Mesenchymal stem cell (in vitro differentiated cells and primary cell): ENCODE results near the gene SNRNP25.

Experiments used
- DNase-seq: peaks from one replicate; pipeline ENCODE4 v3.0.0-alpha.2; 2013
- H2AFZ ChIP-seq: one replicate; pipeline ENCODE4 v1.6.1; 2013; ENCODE audit warnings: low read depth, mild to moderate bottlenecking, control low read depth, inconsistent platforms, low read length, moderate library complexity
- H2AK5ac ChIP-seq: 2 replicates; pipeline ENCODE4 v1.6.1; 2013; ENCODE audit warnings: low read length, moderate library complexity, mild to moderate bottlenecking, inconsistent platforms; ENCODE audit not compliant: severe bottlenecking
- H2BK120ac ChIP-seq: one replicate; pipeline ENCODE4 v1.6.1; 2013; ENCODE audit warnings: low read depth, mild to moderate bottlenecking, inconsistent platforms, low read length, moderate library complexity
- H2BK12ac ChIP-seq, 2 experiments: one replicate each; pipeline ENCODE4 v1.6.1; 2013; ENCODE audit warnings: inconsistent platforms in 2 of 2, low read length in 2 of 2, mild to moderate bottlenecking in 2 of 2, moderate library complexity in 2 of 2, control low read depth in 1 of 2
- H2BK15ac ChIP-seq: one replicate; pipeline ENCODE4 v1.6.1; 2013; ENCODE audit warnings: mild to moderate bottlenecking, low read depth, inconsistent platforms; ENCODE audit not compliant: poor library complexity, severe bottlenecking
- H2BK5ac ChIP-seq: 2 replicates; pipeline ENCODE4 v1.6.1; 2013; ENCODE audit warnings: low read depth, mild to moderate bottlenecking, low read length, control low read depth, inconsistent platforms; ENCODE audit not compliant: poor library complexity, severe bottlenecking
- H3K14ac ChIP-seq, 2 experiments: one replicate each; pipeline ENCODE4 v1.6.1; 2013; ENCODE audit warnings: inconsistent platforms in 2 of 2, low read length in 2 of 2, control low read depth in 1 of 2, mild to moderate bottlenecking in 1 of 2, moderate library complexity in 1 of 2
- H3K18ac ChIP-seq, 2 experiments: one replicate each; pipeline ENCODE4 v1.6.1; 2013; ENCODE audit warnings: inconsistent platforms in 2 of 2, low read length in 2 of 2, control low read depth in 1 of 2, low read depth in 1 of 2, mild to moderate bottlenecking in 1 of 2
- H3K23ac ChIP-seq, 2 experiments: one replicate each; pipeline ENCODE4 v1.6.1; 2013; ENCODE audit warnings: inconsistent platforms in 2 of 2, low read length in 2 of 2, mild to moderate bottlenecking in 2 of 2, moderate library complexity in 2 of 2, control low read depth in 1 of 2
- H3K27ac ChIP-seq: 2 replicates; pipeline ENCODE4 v1.5.1; 2013; ENCODE audit warnings: mild to moderate bottlenecking, moderate library complexity, low read length, control low read depth, inconsistent platforms; ENCODE audit not compliant: poor library complexity, severe bottlenecking
- H3K27me3 ChIP-seq, 2 experiments: 2 replicates each; pipeline versions ENCODE4 v1.6.1 to v1.7.0; 2013; ENCODE audit warnings: low read length in 2 of 2, mild to moderate bottlenecking in 2 of 2, moderate library complexity in 2 of 2, control low read depth in 1 of 2, inconsistent platforms in 1 of 2; ENCODE audit not compliant: control insufficient read depth in 1 of 2, insufficient read depth in 1 of 2
- H3K36me3 ChIP-seq, 2 experiments: 2 replicates each; pipeline versions ENCODE4 v1.6.1 to v1.7.0; 2013; ENCODE audit warnings: low read length in 2 of 2, control low read depth in 1 of 2, inconsistent platforms in 1 of 2, low read depth in 1 of 2, mild to moderate bottlenecking in 1 of 2; ENCODE audit not compliant: insufficient read depth in 2 of 2, control insufficient read depth in 1 of 2
- H3K4ac ChIP-seq, 2 experiments: one replicate each; pipeline ENCODE4 v1.6.1; 2013; ENCODE audit warnings: inconsistent platforms in 2 of 2, low read length in 2 of 2, mild to moderate bottlenecking in 2 of 2, moderate library complexity in 2 of 2, control low read depth in 1 of 2, low read depth in 1 of 2
- H3K4me1 ChIP-seq: 2 replicates; pipeline ENCODE4 v1.6.1; 2013; ENCODE audit warnings: low read depth, low read length, control low read depth; ENCODE audit not compliant: control insufficient read depth, insufficient read depth
- H3K4me2 ChIP-seq: 2 replicates; pipeline ENCODE4 v1.6.1; 2013; ENCODE audit warnings: low read length, mild to moderate bottlenecking, inconsistent platforms; ENCODE audit not compliant: poor library complexity, severe bottlenecking
- H3K4me3 ChIP-seq, 2 experiments: 2 replicates each; pipeline versions ENCODE4 v1.5.1 to v1.7.0; 2013; ENCODE audit warnings: low read length in 2 of 2, mild to moderate bottlenecking in 2 of 2, control low read depth in 1 of 2, low read depth in 1 of 2; ENCODE audit not compliant: insufficient read depth in 1 of 2
- H3K79me1 ChIP-seq: replicated peaks from 2 replicates; pipeline ENCODE4 v1.6.1; 2013; ENCODE audit warnings: mild to moderate bottlenecking, control low read depth, low read length, inconsistent platforms; ENCODE audit not compliant: poor library complexity, severe bottlenecking
- H3K9ac ChIP-seq: 2 replicates; pipeline ENCODE4 v1.7.0; 2013; ENCODE audit warnings: mild to moderate bottlenecking, low read length, moderate library complexity
- H3K9me3 ChIP-seq: 2 replicates; pipeline ENCODE4 v1.7.0; 2013; ENCODE audit warnings: mild to moderate bottlenecking, low read length; ENCODE audit not compliant: control insufficient read depth
- H4K8ac ChIP-seq: one replicate; pipeline ENCODE4 v1.6.1; 2013; ENCODE audit warnings: inconsistent platforms, mild to moderate bottlenecking, low read length, moderate library complexity
- H4K91ac ChIP-seq: one replicate; pipeline ENCODE4 v1.6.1; 2013; ENCODE audit warnings: mild to moderate bottlenecking, low read length, inconsistent platforms
- WGBS: methylation state at CpG from one replicate; pipeline ENCODE4 v1.1.7; 2013; ENCODE audit warnings: mixed read lengths; 5-methylcytosine and 5-hydroxymethylcytosine counted together

Gene SNRNP25

GRCh38 chr16:42691-43090 is 10.9 kb upstream of the SNRNP25 start:
- Histone ChIP-seq H2BK120ac (no peak overlapping the region), H3K9ac (no peak overlapping the region), H2BK15ac (no peak overlapping the region), H3K4me3 (no peak overlapping the region), H3K27ac (no peak overlapping the region), H2AK5ac (no peak overlapping the region), H3K23ac (no peak overlapping the region), H2BK5ac (no peak overlapping the region), H3K36me3 (peaks cover 32 to 33% of the 10 kb centered on the region in 2 experiments), H4K91ac (no peak overlapping the region), H3K4ac (no peak overlapping the region), H2BK12ac (no peak overlapping the region), H2AFZ (no peak overlapping the region), H3K79me1 (peaks cover 12% of the 10 kb centered on the region), H3K14ac (no peak overlapping the region), H3K9me3 (no peaks in the 10 kb centered on the region), H4K8ac (no peak overlapping the region), H3K4me1 (peaks cover 7% of the 10 kb centered on the region), H3K18ac (no peak overlapping the region), H3K4me2 (no peak overlapping the region), H3K27me3 (no peaks in the 10 kb centered on the region)
- WGBS, result 98% methylated on average over 4 of the region's 4 CpGs
- DNase-seq, result no peak

DNA sequence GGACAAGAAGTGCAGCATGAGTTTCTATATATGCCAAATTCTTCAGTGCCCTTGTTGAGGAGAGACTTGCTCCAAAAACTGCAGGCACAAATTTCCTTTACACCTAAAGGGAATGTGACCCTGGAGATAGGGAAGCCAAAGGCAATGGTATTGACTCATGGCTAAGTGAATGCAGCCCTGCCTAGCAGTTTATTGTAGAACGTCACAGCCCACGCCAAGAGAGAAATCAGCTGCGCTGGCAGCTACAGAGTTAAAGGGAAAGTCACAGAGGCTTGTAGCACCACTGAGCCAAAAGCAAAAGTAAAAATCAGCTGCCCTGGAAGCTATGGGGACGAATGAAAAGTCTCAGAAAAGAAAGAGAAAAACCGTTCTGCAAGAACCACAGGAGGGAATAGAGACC is 10.3 kb upstream of the SNRNP25 start:
- H3K9ac ChIP-seq, result no peak overlapping the region
- H4K91ac ChIP-seq, result no peak overlapping the region
- H3K79me1 ChIP-seq, result peaks cover 15% of the 10 kb centered on the region
- 91% methylated on average over 5 of the region's 5 CpGs for WGBS
- H2BK5ac ChIP-seq, result no peak overlapping the region
- no peak overlapping the region for H3K4ac ChIP-seq
- H3K9me3 ChIP-seq, result no peaks in the 10 kb centered on the region
- no peak overlapping the region for H4K8ac ChIP-seq
- H2AK5ac ChIP-seq, result no peak overlapping the region
- no peak overlapping the region for H3K4me2 ChIP-seq
- no peaks in the 10 kb centered on the region for H3K27me3 ChIP-seq
- H3K14ac ChIP-seq, result no peak overlapping the region
- H3K4me1 ChIP-seq, result peaks cover 9% of the 10 kb centered on the region
- H2BK12ac ChIP-seq, result no peak overlapping the region
- H3K4me3 ChIP-seq, result no peak overlapping the region
- no peak overlapping the region for H2BK15ac ChIP-seq
- no peak overlapping the region for H2BK120ac ChIP-seq
- H3K27ac ChIP-seq, result no peak overlapping the region
- DNase-seq, result no peak
- no peak overlapping the region for H2AFZ ChIP-seq
- peaks cover 28 to 36% of the 10 kb centered on the region in 2 experiments for H3K36me3 ChIP-seq
- H3K23ac ChIP-seq, result no peak overlapping the region
- no peak overlapping the region for H3K18ac ChIP-seq

DNA sequence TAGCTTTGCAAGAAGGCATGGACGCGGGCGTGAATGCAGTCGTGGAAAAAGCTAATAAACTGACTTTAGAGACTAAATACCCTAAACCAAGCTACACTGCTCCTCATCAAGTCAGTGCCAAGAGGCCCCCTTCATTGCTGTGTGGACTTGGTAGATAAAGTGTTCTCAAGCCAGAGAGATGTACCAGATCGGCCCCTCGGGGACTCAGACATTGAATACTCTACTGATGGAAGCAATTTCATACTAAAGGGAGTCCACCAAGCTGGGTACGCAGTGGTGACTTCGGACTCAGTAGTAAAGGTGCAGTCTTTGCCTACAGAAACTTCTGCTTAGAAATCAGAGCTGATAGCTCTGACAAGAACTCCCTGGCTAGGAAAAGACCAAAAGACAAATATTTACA is 9.0 kb upstream of the SNRNP25 start:
- H3K36me3 ChIP-seq, result peaks cover 28 to 37% of the 10 kb centered on the region in 2 experiments
- no peak overlapping the region for H2AK5ac ChIP-seq
- peaks cover 17% of the 10 kb centered on the region for H3K79me1 ChIP-seq
- H3K18ac ChIP-seq, result no peak overlapping the region
- H3K4me2 ChIP-seq, result no peak overlapping the region
- no peak overlapping the region for H2BK12ac ChIP-seq
- H2AFZ ChIP-seq, result no peak overlapping the region
- H3K4ac ChIP-seq, result no peak overlapping the region
- over 99% methylated on average over 4 of the region's 8 CpGs for WGBS
- H4K8ac ChIP-seq, result no peak overlapping the region
- H3K14ac ChIP-seq, result no peak overlapping the region
- H3K23ac ChIP-seq, result no peak overlapping the region
- no peak overlapping the region for H2BK5ac ChIP-seq
- no peaks in the 10 kb centered on the region for H3K9me3 ChIP-seq
- no peak overlapping the region for H3K4me3 ChIP-seq
- no peak overlapping the region for H3K27ac ChIP-seq
- no peak overlapping the region for H4K91ac ChIP-seq
- no peaks in the 10 kb centered on the region for H3K27me3 ChIP-seq
- no peak overlapping the region for H2BK15ac ChIP-seq
- H3K9ac ChIP-seq, result no peak overlapping the region
- peaks cover 3% of the 10 kb centered on the region for H3K4me1 ChIP-seq
- DNase-seq, result no peak
- no peak overlapping the region for H2BK120ac ChIP-seq

GRCh38 chr16:45454-45853 is 8.2 kb upstream of the SNRNP25 start:
- Histone ChIP-seq H3K9me3 (no peaks in the 10 kb centered on the region), H3K79me1 (peaks cover 17% of the 10 kb centered on the region), H3K14ac (no peak overlapping the region), H2BK15ac (no peak overlapping the region), H3K23ac (no peak overlapping the region), H3K4ac (no peak overlapping the region), H3K18ac (no peak overlapping the region), H3K4me1 (peaks cover 3% of the 10 kb centered on the region), H3K27ac (no peak overlapping the region), H2BK12ac (no peak overlapping the region), H4K8ac (no peak overlapping the region), H2AK5ac (no peak overlapping the region), H2AFZ (no peak overlapping the region), H3K4me3 (no peak overlapping the region), H3K36me3 (peaks cover 29 to 41% of the 10 kb centered on the region in 2 experiments), H3K4me2 (no peak overlapping the region), H3K9ac (no peak overlapping the region), H3K27me3 (no peaks in the 10 kb centered on the region), H2BK5ac (no peak overlapping the region), H2BK120ac (no peak overlapping the region), H4K91ac (no peak overlapping the region)
- no peak for DNase-seq
- WGBS, result 77% methylated on average over 5 of the region's 5 CpGs
